ENCODE results near the gene SYT6.

Gene SYT6, protein sequence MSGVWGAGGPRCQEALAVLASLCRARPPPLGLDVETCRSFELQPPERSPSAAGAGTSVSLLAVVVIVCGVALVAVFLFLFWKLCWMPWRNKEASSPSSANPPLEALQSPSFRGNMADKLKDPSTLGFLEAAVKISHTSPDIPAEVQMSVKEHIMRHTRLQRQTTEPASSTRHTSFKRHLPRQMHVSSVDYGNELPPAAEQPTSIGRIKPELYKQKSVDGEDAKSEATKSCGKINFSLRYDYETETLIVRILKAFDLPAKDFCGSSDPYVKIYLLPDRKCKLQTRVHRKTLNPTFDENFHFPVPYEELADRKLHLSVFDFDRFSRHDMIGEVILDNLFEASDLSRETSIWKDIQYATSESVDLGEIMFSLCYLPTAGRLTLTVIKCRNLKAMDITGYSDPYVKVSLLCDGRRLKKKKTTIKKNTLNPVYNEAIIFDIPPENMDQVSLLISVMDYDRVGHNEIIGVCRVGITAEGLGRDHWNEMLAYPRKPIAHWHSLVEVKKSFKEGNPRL

DNA sequence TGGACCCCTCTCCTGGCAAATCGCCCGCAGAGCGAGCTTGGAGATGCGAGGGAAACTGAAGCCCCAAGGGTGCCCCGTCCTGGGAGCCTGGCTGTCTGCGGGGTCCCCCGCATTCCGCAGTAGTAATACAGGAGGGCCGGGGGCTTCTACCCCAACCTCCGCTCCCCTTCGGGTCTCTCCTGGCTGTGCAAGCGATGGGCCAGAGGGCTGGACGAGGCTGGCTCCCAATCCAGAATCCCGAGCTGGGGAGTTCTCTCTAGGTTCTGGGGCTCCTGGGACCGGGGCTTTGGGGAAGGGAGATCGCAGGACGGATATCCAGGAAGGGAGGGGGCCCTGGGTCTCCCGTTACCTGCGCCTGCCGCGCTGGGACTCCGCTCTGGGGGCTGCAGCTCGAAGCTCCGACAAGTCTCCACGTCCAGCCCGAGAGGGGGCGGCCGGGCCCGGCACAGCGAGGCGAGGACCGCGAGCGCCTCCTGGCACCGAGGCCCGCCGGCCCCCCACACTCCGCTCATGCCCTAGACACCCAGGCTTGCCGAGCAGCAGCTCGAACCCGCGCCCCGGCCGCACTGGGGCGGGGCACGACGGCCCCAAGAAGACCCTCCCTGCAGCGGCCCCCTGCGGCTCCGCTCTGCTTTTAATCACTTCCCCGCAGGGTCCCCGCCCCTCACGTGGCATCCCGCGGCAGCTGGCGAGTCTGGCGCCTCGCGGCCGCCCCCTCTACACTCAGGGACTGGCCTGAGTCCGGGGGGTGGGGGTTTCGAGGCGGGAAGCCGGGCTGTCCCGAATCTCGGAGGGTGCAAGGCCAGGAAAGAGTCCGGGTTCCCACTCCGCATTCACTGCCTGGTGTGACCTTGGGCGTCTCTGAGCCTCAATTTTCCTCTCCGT, at the start of gene SYT6:
Gene SYT6 (minus strand): TSS at position 609 of the 885 bp plus-strand sequence. CDS start 97 bp downstream, at position 512.
- no peak for DNase-seq (ENCODE audit: low spot score)

DNA sequence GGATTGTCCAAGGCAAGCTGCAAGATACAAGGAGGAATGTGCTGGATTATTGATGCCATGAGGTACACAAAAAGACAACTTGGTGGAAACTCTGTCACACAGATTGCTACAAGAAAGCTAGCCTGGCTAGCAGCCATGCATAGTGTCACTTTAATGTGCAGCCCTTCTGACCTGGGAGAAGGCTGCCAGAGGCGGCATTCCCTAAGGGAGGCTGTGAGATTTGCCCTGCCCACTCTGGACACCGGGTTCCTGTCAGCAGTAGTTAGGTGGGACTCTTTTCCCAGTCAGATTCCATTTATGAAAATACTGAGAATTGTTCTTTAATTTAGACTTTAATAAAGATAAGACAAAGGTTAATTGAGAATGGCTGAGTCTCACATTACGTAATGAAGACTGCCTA, 47.8 kb upstream of the SYT6 start:
- no peak for DNase-seq (ENCODE audit: low spot score)

DNA sequence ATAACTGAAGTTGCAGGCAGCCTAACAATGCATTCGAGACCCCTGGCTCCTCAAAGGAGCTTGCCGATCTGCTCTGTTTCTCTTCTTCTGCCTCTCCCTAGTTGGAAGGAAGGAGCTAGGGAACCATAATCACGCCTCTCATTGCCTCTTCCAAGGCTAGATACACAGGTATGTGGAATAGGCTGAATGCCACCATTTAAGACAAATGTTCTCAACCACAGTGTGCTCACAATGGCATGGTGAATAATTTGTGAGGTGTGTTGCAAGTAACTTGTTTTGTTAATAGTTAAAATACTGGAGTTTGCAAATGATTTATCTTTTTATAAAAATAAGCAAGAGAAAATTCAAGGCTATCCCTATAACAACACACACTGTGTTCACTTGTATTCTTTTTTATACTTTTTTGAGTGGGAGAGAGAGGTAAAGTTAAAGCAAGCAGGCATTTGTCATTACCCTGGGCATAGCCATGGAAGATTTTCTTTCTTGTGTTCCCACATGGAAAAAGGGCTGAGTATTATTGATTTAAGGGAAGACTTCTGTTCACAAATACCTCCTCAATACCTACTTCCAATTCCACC, 45.4 kb upstream of the SYT6 start:
- DNase-seq (ENCODE audit: low spot score), result no peak

DNA sequence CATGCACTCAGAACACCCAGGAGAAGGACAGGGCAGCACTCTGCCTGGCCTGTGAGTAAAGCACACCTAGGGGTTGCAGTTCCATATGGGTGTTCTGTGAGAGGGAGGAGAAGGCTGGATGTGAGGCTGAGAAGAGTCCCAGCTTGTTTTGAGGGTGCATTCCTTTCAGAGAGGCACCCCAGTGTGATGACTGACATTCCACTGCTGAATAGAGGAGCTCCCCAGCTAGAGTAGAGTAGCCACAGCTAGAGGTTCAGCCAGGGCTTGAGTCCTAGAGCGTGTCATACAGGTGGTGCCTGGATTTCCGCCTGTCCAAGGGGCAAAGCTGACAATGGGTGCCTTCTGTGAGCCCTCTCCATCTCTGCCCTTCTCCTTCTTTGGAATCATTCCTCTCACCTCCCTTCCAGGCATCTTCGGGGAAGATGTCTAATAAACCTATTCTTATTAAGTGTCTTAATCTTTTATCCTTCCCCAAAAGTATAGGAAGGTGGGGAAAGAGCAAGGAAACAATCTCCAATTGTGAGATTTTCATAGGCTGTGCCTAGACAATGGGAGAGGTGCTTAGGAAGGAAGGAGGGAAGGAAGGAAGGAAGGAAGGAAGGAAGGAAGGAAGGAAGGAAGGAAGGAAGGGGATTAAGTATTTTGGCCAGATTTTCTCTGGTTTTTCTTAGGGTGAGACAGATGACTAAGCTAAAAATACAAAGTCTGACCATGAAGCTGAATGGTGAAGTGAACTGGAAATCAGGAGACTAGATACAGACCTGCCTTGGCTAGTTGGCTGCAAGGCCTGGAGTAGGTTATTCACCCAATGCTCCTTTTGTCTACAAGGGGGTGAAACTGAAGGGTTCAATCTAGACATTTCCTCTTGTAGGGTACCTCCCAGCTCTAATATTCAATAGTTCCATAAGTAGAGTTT, 43.6 kb upstream of the SYT6 start:
- DNase-seq (ENCODE audit: low spot score), result no peak

DNA sequence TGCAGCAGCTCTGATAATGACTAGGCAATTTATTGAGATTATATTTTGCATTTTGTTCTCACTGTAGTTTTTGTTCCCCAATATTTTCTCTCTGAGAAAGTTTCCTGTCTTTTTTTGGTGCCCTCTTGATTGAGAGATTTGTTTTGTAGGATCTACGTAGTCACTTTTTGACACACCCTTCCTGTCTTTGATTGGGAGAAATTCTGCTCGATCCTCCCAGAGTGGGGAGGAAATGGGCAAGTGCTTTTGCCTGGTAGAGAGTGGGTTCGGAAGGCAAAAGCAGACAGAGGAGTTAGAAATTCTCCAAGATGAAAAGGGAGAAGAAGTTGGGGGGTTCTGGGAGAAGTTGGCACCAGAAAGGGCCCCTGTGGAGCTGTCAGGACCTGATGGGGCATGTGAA, 42.1 kb upstream of the SYT6 start:
- DNase-seq (ENCODE audit: low spot score), result no peak

DNA sequence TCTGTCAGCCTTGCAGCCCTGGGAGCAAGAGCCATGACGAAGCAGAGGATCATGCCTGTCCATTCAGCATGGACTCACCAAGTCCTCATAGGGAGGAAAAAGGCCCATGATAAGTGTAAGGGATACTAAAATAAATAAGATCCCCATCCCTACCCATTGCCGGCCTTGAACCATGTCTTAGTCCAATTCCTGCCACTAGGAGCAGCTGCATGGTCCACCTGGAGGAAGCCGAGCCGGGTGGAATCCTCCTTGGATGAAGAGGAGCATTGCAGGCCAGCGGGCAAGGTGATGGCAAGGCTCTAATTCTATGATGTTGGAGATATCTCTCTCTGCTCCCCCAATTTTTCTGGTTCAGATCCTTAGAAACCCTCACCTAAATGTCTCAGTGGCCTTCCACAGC, 38.7 kb upstream of the SYT6 start:
- no peak for DNase-seq (ENCODE audit: low spot score)

DNA sequence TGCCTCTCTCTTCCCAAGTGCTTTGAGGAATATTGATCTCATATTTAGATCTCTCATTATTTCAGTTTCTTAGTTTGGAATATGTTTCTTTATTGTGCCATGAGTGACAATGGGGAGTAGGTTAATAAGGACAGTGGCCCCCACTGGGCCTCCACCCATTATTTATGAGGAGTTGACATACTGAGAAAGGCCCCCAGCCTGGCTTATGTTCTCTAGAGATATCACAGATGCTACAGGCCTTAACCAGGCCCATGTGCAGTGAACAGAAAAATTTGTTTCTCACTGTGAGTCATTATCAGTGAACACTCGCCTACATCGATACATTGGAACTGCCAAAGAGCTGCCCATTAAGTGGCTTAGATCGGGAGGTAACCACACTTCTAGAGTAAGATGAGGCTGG, 35.7 kb upstream of the SYT6 start:
- no peak for DNase-seq (ENCODE audit: low spot score)

DNA sequence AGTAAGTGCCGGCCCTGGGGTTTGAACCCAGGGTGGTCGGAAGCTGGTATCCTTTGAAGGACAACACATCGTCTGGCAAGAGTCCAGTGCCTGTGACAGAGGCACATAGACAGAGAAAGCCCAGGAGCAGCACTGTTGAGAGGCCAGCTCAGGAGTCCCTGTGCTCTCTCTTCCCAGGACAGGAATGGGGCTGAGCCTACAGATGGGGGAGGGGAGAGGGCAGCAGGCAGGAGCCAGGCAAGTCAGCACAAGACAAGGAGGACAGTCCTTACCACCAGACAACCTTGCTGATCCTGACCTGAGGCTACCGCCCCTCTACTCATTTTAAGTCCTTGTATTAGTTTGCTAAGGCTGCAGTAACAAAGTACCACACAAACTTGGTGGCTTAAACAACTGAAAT, 27.7 kb upstream of the SYT6 start:
- DNase-seq (ENCODE audit: low spot score), result no peak

DNA sequence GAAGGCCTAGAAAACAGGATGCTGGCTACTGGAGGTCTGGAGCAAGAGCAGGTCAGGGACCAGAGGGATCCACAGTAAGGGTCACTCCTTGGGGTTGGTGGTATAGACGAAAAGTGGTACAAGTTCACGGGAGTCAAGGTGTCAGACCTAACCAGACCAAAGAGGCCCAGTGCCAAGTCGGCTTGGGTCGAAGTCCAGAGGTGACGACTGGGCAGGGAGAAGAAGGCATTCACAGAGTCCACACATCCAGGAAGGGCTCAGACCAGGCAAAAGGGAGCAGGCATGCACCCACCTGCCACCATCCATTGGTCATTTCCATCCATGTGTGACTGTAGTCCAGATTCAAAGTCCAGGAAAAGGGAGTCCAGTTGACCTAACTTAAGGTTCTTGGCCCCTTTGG, 27.1 kb upstream of the SYT6 start:
- DNase-seq (ENCODE audit: low spot score), result no peak

DNA sequence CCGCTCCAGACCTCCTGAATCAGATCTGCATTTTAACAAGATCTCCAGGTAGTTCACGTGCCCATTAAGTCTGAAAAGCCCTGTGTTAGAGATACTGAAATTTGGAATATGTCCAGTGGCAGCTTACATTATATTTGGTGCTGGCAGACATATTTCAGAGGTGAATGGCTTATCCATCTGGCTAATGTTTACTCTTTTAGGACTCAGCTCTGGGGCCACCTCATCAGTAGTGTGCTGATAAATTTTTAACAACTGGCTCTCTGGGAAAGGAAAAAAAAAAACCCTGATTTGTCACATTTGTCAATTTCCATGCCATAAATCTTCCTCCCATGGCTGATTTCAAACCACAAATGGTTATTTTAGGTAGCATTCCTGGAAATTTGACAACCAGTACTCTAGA, 25.3 kb upstream of the SYT6 start:
- DNase-seq (ENCODE audit: low spot score), result no peak

DNA sequence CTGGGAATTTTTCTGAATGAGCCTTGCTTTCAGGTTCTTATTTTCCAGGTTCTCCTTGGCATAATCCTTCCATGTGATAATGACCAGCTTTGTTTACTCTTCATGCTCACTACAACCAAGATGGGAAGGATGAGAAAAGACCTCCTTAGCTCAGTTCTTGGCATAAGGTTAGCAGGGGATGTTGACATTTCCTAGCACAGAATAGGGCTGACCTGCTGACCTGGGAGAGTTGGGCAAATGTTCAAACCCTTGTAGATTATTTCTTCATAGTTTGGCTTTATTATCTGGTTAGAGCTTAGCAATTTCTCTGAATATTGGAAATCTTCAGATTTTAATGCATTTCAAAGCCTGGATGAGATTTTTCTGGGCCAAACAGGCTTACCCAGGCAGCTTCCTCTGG, 23.6 kb upstream of the SYT6 start:
- DNase-seq (ENCODE audit: low spot score), result no peak

DNA sequence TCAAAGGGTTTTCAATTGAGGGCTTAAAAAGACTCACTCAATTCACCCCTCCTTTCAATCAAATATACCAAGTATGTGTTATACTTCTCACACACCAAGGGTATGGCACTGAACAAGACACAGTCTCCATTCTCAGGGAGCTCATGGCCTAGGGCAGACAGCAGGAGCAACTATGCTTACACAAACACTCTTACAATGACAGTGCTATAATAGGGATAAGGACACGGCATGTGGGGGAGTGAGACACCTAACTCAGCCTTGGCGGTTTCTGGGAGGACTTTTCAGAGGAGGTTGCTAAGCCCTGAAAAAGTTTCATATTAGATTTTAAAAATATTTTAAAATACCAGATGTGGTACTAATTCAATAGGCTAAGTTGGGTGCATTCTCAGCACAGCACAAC, 22.7 kb upstream of the SYT6 start:
- DNase-seq (ENCODE audit: low spot score), result no peak

DNA sequence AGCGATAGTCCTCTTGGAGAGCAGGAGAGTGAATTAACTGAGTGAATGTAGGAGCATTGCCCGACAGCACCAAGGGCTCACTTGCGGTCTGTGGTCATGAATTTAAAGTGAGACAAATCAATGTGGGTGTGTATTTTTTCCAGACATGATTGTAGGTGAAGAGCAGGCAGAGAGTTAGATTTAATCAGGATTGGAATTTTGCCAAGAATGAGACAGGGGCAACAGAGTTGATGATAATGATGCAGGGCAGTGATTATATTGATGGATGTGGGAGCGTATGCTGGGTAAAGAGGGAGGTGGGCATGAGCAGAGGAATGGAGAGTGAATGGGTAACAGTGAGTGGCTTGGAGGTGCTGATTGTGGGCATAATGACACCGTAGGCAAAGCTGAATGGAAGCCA, 20.0 kb upstream of the SYT6 start:
- DNase-seq (ENCODE audit: low spot score), result no peak

DNA sequence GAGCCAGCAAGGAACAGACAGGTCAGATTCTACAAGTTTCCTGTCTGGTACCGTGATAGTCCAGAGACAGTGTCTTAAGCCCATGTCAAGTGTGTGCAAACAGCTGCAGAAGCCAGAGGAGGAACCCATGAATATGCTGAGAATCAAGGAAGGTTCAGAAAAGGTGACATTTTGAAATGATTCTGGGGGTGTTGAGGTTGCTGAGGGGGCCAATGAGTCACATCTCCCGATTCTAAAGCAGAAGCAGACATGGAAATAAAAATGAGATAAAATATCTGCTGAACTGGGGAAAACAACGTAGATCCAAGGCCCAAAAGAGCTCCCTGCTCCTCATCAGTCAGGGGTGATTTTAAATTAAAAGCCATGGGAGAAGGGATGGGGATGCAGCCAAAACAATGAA, 15.8 kb upstream of the SYT6 start:
- DNase-seq (ENCODE audit: low spot score), result no peak

DNA sequence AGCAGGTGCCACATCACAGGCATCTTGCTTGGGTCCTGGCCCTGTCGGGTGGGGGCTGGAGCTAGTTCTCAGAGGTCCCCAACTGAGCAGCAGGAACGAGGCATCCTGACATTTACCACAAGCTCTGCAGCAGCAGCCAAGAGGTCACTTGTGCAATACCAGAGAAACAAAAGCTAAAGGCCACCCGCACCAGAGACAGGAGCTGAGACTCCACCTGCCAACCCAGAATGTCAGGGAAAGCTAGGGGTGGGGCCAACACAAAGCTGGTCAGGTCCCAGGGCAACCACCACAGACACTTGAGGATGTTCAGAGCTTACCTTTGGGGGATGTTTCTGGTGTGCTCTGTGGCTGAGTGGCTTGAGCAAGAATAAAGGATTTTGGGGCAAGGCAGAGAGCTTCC, 13.6 kb upstream of the SYT6 start:
- DNase-seq (ENCODE audit: low spot score), result no peak

DNA sequence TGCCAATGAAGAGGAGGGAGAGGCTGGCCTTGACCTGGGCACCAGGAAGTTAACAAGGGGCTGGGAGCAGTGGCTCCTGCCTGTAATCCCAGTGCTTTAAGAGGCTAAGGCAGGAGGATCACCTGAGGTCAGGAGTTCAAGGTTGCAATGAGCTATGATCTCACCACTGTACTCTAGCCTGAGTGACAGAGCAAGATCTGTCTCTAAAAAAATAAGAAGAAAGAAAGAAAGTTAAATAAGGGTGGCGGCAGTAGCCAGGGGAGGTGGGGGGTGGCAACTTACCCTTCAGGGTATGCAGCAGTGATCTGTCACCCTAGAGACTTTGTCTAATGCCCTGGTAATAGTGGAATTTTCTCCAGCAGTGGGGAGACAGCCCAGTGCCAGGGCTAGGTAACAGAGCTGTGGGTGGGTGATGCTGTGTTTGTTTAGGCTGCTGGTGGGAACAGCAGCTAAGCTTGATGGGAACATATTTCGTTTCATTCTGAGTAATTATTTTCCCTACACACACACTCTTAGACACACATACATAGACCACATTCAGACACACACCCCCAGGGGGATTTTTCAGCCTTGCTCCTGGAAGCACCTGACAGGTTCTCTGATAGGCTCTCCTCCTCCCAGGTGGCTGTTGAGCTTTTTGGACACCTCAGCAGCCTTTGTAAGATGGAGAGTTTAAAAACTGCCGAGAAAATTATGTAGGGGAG, 11.3 kb upstream of the SYT6 start:
- no peak for DNase-seq (ENCODE audit: low spot score)

DNA sequence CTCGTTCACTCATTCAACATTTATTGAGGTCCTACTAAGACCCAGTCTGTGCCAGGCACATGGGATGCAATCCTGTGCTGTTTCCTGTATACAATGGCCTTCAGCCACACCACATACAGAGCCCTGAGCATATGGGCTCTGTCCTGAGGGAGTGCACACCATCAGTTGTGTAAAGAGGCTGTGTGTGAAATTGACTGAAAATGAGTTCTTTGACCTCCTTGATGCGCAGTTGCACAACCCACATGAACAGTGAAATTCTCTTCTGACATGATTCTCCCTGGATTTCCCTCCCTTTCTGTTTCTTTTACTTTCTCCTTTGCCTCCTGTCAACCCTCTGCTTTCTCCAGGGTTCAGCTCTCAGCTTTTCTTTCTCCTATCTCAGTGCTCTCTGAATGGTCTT, 6.3 kb upstream of the SYT6 start:
- DNase-seq (ENCODE audit: low spot score), result no peak

DNA sequence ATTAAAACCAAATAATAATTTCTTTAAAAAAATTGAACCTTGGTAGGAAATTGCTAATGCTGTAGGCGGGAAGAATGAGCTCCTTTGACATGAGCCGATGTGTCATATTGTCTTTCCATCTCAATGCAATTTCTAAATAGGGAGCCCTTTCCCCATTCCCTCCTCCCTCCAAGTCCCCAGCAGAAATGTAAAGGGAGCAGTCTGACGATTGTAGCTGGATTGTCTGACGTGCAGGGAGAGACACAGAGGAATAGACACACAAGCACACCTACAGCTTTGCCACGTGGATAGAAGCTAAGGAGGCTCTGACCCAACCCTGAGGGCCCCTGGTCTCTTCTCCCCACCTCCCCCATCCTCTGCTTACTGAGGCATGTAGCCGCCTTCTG, 3.6 kb upstream of the SYT6 start:
- DNase-seq (ENCODE audit: low spot score), result no peak

DNA sequence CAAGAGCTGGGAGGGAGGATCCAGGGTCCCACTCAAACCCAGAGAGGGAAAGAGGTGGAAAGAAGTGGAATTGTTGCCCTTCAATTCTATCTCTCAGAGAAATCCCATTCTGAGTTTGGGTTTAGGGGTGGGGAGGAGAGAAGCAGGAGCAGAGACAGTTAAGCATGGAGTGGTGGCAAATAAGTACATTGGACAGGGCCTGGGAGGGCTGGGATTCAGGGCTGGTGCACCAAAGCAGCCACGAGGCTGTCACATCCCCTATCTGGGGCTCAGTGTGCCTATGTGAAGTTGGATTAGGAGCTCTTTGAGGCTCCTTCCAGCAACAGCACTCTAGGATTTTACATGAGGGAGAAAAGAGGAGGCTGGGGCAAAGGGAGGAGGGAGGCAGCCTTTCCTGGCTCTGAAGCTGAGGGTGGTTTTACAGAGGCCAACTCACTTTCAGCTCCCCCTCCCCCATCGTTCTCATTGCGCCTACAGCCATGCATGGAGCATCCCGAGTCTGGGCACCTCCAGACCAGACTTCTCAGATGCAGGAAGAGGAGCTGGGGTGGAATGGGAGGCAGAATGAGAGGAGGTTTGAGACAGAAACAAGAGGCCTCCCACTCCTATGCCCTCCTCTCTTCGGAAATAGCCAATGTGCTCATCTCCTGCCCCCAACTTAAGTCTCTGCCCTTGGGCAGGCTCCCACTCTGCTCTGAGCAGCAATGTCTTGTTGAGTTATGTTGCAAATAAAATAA, 3.0 kb upstream of the SYT6 start:
- no peak for DNase-seq (ENCODE audit: low spot score)

DNA sequence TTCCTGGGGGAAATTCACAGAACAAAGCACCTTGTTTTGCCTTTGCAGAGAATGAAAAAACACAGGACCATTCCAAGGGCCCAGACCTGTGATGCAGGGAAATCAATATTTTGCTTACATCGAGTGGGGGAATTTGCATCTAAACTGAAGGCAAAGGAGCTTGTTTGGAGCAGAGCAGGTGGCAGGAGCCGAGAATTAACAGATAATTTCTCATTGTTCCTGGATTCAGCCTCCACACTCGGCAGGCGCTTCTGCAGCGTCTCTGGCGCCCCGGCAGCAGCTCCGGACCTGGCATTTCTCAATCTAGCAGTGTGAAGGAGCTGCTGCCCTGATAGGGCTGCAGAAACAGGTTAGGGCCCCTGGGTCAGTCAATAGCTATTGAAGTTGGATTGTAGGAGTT, 2.0 kb upstream of the SYT6 start:
- no peak for DNase-seq (ENCODE audit: low spot score)

DNA sequence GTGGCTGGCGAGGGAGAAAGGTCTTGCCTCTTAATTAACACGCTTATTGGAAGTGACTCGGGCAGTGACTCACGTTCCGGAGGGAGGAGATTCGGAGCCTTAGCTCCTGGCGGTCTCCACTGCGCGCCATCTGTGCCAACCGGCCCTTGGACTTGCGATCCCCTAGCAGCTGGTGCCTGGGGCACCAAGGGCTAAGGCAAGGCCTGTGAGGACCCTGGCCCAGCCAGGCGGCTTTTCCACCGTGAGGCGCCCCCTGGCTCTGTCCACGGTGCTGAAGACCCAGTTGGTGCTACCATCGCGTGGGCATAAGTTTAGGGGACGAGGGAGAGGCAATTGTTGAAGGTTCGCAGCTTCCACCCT, 1.3 kb upstream of the SYT6 start:
- no peak for DNase-seq (ENCODE audit: low spot score)
